ENCODE results near the gene VRK2.
"Not testable (repeated sequence)": the region's sequence is repeated elsewhere in the genome, so short reads cannot be mapped to it uniquely, and the experiment has no call there.

- not testable (repeated sequence) for TF ChIP-seq CTCF (conservative IDR thresholded peaks at IDR 0.05); EZH2 (IDR thresholded peaks at IDR 0.05; ENCODE audit: low read depth)
Observed at GRCh38 chr2:58092772-58093171, 46.2 kb downstream of the VRK2 start.

Measured in PC-9 (cell line).